ENCODE data around the gene PRPSAP1. TPM values are rescaled to one million over a fixed set of nuclear protein-coding genes. Genes with fewer than 3 reads are reported as not detected.

Gene PRPSAP1
- total RNA-seq, 1 experiment from 2014 or later = 47.8 TPM

DNA sequence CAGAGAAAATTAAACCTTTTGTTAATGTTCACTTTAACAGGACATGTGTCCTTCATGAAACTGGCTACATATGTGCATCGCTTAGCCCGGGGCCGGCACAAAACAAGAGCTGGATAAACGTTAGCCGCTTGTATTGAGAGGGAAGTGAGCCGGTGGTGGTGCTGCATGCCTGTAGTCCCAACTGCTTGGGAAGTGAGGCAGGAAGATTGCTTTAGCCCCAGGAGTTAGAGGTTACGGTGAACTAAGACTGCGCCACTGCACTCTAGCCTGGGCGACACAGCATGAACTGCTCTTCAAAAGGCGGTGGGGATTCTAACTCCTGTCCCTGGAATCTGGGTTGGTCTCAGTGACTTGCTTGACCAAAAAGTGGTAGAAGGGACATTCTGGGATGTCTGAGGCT lies 15.7 kb upstream of the PRPSAP1 start:
- Histone ChIP-seq H3K79me2 (ENCODE audit: low read length) (no peaks in the 10 kb centered on the region), H3F3A (ENCODE audit: low read length, unreplicated experiment) (no peaks in the 10 kb centered on the region), H2AFZ (ENCODE audit: low read length) (no peak overlapping the region), H3K9me3 (ENCODE audit: low read length) (no peaks in the 10 kb centered on the region), H3K4me1 (ENCODE audit: insufficient read depth, low read length) (peaks cover 28% of the 10 kb centered on the region), H3K36me3 (ENCODE audit: low read depth, low read length) (no peaks in the 10 kb centered on the region), H3K9me2 (replicated peaks; ENCODE audit: low read length) (no peaks in the 10 kb centered on the region), H3K4me2 (ENCODE audit: low read length) (no peak overlapping the region), H3K9ac (ENCODE audit: low read length) (no peak overlapping the region), H3K4me3 (ENCODE audit: low read length) (no peak overlapping the region), H4K20me1 (ENCODE audit: low read length) (no peaks in the 10 kb centered on the region), H3K27me3 (ENCODE audit: low read length) (no peaks in the 10 kb centered on the region), H3K27ac (ENCODE audit: low read length) (no peak overlapping the region)
- POLR2A ChIA-PET (ENCODE audit: unreplicated experiment) = no interaction called here
- CTCF ChIA-PET = interaction anchor here (1.7 kb wide), 1 partner anchor 29 kb away, joined by 24 read pairs; no protein-coding TSS in a partner anchor
- BruUV-seq (replicated peaks) = no TSS peak
- intact Hi-C loops (cut with micrococcal nuclease) = no loop called here
- DNase-seq = no peak
- TF ChIP-seq EZH2 (IDR thresholded peaks at IDR 0.05; ENCODE audit: low read length, unreplicated experiment) (no peak), EZH2phosphoT487 (IDR thresholded peaks at IDR 0.05; ENCODE audit: borderline replicate concordance, low read length) (no peak), CTCF (conservative IDR thresholded peaks at IDR 0.05; ENCODE audit: low read depth, low read length) (no peak)
- no peak for ATAC-seq

DNA sequence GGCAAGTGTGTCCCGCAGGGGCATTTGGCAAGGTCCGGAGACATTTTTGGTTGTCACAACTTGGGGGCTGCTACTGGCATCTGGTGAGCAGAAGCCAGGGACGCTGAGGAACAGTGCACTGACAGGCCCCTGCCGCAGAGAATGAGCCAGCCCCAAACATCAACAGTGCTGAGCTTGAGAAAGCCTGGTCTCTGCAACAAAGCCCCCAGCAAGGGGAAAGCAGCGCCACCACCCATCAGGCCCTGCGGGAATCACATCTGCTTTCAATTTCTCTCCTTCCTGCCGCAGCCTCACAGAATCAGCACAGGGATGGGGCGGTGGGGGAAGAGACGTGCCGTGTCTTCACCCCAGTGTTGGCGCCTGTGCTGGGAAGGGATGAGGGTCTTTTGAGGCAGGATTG lies 14.8 kb upstream of the PRPSAP1 start:
- TF ChIP-seq EZH2phosphoT487 (IDR thresholded peaks at IDR 0.05; ENCODE audit: borderline replicate concordance, low read length) = no peak
- TF ChIP-seq CTCF (conservative IDR thresholded peaks at IDR 0.05; ENCODE audit: low read depth, low read length) = no peak
- Histone ChIP-seq H3K9me2 (replicated peaks; ENCODE audit: low read length) (no peaks in the 10 kb centered on the region), H3K4me1 (ENCODE audit: insufficient read depth, low read length) (peaks cover 28% of the 10 kb centered on the region), H3F3A (ENCODE audit: low read length, unreplicated experiment) (no peaks in the 10 kb centered on the region), H3K9ac (ENCODE audit: low read length) (no peak overlapping the region), H2AFZ (ENCODE audit: low read length) (no peak overlapping the region), H3K27ac (ENCODE audit: low read length) (no peak overlapping the region), H3K36me3 (ENCODE audit: low read depth, low read length) (no peaks in the 10 kb centered on the region), H3K4me3 (ENCODE audit: low read length) (no peak overlapping the region), H3K79me2 (ENCODE audit: low read length) (no peaks in the 10 kb centered on the region), H3K9me3 (ENCODE audit: low read length) (no peaks in the 10 kb centered on the region), H3K27me3 (ENCODE audit: low read length) (no peaks in the 10 kb centered on the region), H3K4me2 (ENCODE audit: low read length) (no peak overlapping the region), H4K20me1 (ENCODE audit: low read length) (no peaks in the 10 kb centered on the region)
- intact Hi-C loops (cut with micrococcal nuclease) = no loop called here
- no peak for ATAC-seq
- ChIA-PET CTCF (no interaction called here), POLR2A (ENCODE audit: unreplicated experiment) (no interaction called here)
- no peak for DNase-seq
- no TSS peak for BruUV-seq (replicated peaks)

- H3K9me3 ChIP-seq (ENCODE audit: low read length) = no peaks in the 10 kb centered on the region
- H2AFZ ChIP-seq (ENCODE audit: low read length) = no peak overlapping the region
- intact Hi-C loops (cut with micrococcal nuclease) = no loop called here
- no TSS peak for BruUV-seq (replicated peaks)
- no peak overlapping the region for H3K9ac ChIP-seq (ENCODE audit: low read length)
- H3F3A ChIP-seq (ENCODE audit: low read length, unreplicated experiment) = no peaks in the 10 kb centered on the region
- H3K9me2 ChIP-seq (replicated peaks; ENCODE audit: low read length) = no peaks in the 10 kb centered on the region
- POLR2A ChIA-PET (ENCODE audit: unreplicated experiment) = no interaction called here
- H3K4me2 ChIP-seq (ENCODE audit: low read length) = no peak overlapping the region
- no peak for ATAC-seq
- H3K27me3 ChIP-seq (ENCODE audit: low read length) = no peaks in the 10 kb centered on the region
- no peak overlapping the region for H3K27ac ChIP-seq (ENCODE audit: low read length)
- DNase-seq = no peak
- no peaks in the 10 kb centered on the region for H3K79me2 ChIP-seq (ENCODE audit: low read length)
- TF ChIP-seq CTCF (conservative IDR thresholded peaks at IDR 0.05; ENCODE audit: low read depth, low read length) (no peak), EZH2 (IDR thresholded peaks at IDR 0.05; ENCODE audit: low read length, unreplicated experiment) (no peak), EZH2phosphoT487 (IDR thresholded peaks at IDR 0.05; ENCODE audit: borderline replicate concordance, low read length) (no peak)
- no peaks in the 10 kb centered on the region for H3K36me3 ChIP-seq (ENCODE audit: low read depth, low read length)
- CTCF ChIA-PET = interaction anchor here (1.0 kb wide), 1 partner anchor 18 kb away, joined by 3 read pairs; no protein-coding TSS in a partner anchor
- no peaks in the 10 kb centered on the region for H4K20me1 ChIP-seq (ENCODE audit: low read length)
- H3K4me3 ChIP-seq (ENCODE audit: low read length) = no peak overlapping the region
- peaks cover 26% of the 10 kb centered on the region for H3K4me1 ChIP-seq (ENCODE audit: insufficient read depth, low read length)
Observed at GRCh38 chr17:76367642-76368041, 13.9 kb upstream of the PRPSAP1 start.

Data from PC-3 (cell line).